HG03159 (cell line): Measurements from ENCODE around the gene CASTOR1.

Source experiments
- ATAC-seq: cut with Tn5 transposase; IDR thresholded peaks from one replicate; pipeline ENCODE4 v1.9.1; 2021; ENCODE audit warnings: mild to moderate bottlenecking, moderate library complexity; ENCODE audit not compliant: unreplicated experiment

Gene CASTOR1

GRCh38 chr22:30247561-30247960, 41.7 kb downstream of the CASTOR1 start:
- no peak for ATAC-seq

- ATAC-seq, result no peak
Observed at GRCh38 chr22:30246814-30247376, 42.4 kb downstream of the CASTOR1 start.

- ATAC-seq, result no peak
Observed at GRCh38 chr22:30245985-30246813, 43.1 kb downstream of the CASTOR1 start, which contains the start of gene LIF. Gene LIF (minus strand): TSS chr22:30246759. CDS start chr22:30246695, 64 bp downstream.

GRCh38 chr22:30245181-30245984, 43.9 kb downstream of the CASTOR1 start:
- ATAC-seq, result no peak

GRCh38 chr22:30244641-30245040, 44.7 kb downstream of the CASTOR1 start:
- ATAC-seq, result no peak

- no peak for ATAC-seq
Observed at GRCh38 chr22:30244066-30244465, 45.2 kb downstream of the CASTOR1 start.

GRCh38 chr22:30243661-30244060, 45.6 kb downstream of the CASTOR1 start:
- no peak for ATAC-seq

GRCh38 chr22:30241576-30242371, 47.5 kb downstream of the CASTOR1 start:
- ATAC-seq, result no peak

- no peak for ATAC-seq
Observed at GRCh38 chr22:30240541-30241417, 48.5 kb downstream of the CASTOR1 start.

- no peak for ATAC-seq
Observed at GRCh38 chr22:30239488-30240405, 49.6 kb downstream of the CASTOR1 start.

- ATAC-seq, result no peak
Observed at GRCh38 chr22:30238661-30239487, 50.4 kb downstream of the CASTOR1 start.

GRCh38 chr22:30238136-30238535, 51.2 kb downstream of the CASTOR1 start:
- no peak for ATAC-seq

GRCh38 chr22:30236875-30237274, 52.4 kb downstream of the CASTOR1 start:
- ATAC-seq, result no peak

- ATAC-seq, result no peak
Observed at GRCh38 chr22:30235687-30236170, 53.6 kb downstream of the CASTOR1 start.
